Astrocyte of the cerebellum (primary cell): ENCODE results near the gene SRGAP3.

Source experiments
- DNase-seq: peaks from one replicate; pipeline ENCODE4 v3.0.0-alpha.2; 2011; ENCODE audit warnings: low read depth
- H3K4me3 ChIP-seq: 2 replicates; pipeline ENCODE4 v1.5.1; 2011; ENCODE audit warnings: mild to moderate bottlenecking, low read depth, low read length, moderate library complexity
- CTCF ChIP-seq: IDR thresholded peaks from 2 replicates; pipeline ENCODE4 v1.5.1; 2012; ENCODE audit warnings: low read length, low read depth, moderate library complexity, mild to moderate bottlenecking; ENCODE audit errors: missing control alignments
- in situ Hi-C: cut with HindIII; loops from 2 replicates; pipeline ENCODE4 v1.10.0; 2017; ENCODE audit warnings: low sequenced_read_pairs

SRGAP3 gene

GRCh38 chr3:9194509-9195184 lies 54.8 kb downstream of the SRGAP3 start:
- TF ChIP-seq CTCF: no peak
- in situ Hi-C loops: no loop called here
- no peak overlapping the region for H3K4me3 ChIP-seq
- DNase-seq: no peak

- TF ChIP-seq CTCF: no peak
- DNase-seq: no peak
- H3K4me3 ChIP-seq: no peak overlapping the region
- in situ Hi-C loops: no loop called here
Observed at GRCh38 chr3:9193633-9194195, 55.7 kb downstream of the SRGAP3 start.

- no peak for DNase-seq
- in situ Hi-C loops: no loop called here
- no peak for TF ChIP-seq CTCF
- H3K4me3 ChIP-seq: no peak overlapping the region
Observed at GRCh38 chr3:9193211-9193610, 56.2 kb downstream of the SRGAP3 start.

GRCh38 chr3:9192248-9193025 lies 57.0 kb downstream of the SRGAP3 start:
- DNase-seq: no peak
- no peak for TF ChIP-seq CTCF
- no peak overlapping the region for H3K4me3 ChIP-seq
- in situ Hi-C loops: no loop called here

- no peak overlapping the region for H3K4me3 ChIP-seq
- TF ChIP-seq CTCF: no peak
- in situ Hi-C loops: no loop called here
- DNase-seq: no peak
Observed at GRCh38 chr3:9190276-9190675, 59.2 kb downstream of the SRGAP3 start.

- no peak for DNase-seq
- no peak overlapping the region for H3K4me3 ChIP-seq
- in situ Hi-C loops: no loop called here
- no peak for TF ChIP-seq CTCF
Observed at GRCh38 chr3:9188583-9188982, 60.9 kb downstream of the SRGAP3 start.
